Stimulated activated CD8-positive, alpha-beta memory T cell treated with anti-CD3 and anti-CD28 coated beads, Interleukin-15, amount 100 ng/mL, for 4 hours (primary cell): ENCODE data around the gene DPM2.

Source experiments
- DNase-seq, 2 donors: peaks; one replicate each; pipeline ENCODE4 v3.0.0-alpha.2; 2020; ENCODE audit warnings: low read depth in 2 of 2

DPM2 gene

DNA sequence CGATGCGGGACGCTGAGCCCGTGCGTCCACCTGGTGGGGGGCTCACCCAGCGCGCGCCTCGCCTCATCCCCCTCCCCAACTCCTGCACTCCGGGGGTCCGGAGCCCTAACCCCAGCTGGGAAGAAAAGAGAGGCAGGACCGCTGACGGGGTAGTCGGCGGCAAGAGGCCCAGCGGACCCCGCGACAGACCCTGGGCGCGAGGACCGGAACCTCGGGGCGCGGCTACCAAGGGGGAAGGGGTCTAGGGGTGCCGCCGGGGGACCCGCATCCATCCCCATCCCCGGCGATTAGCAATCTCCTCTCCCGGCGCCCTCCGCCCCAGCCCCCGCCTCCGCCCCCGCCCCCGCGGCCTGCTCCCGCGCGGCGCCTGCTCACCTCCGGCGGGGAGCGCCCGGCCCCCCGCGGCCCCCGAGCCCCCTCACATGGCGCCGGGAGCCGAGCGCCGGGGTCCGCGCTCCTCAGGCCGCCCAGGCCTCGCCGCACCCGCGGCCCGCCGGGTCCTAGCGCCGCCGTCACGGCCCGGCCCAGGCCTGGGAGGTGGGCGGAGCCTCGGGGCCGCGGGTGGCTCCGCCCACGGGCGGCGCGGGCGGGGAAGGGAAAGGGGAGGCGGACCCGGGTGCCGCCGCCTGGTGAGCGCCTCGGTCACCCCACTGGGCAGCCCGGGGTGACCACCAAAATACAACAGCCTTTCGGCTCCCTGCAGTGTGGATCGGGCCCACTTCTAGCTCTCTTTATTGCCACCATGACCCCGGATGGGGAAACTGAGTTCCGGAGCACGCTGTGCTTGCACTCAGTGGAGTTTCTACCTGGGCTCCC, 38.3 kb downstream of the DPM2 start, which contains the start of gene ST6GALNAC6:
TSS of gene ST6GALNAC6 (minus strand) at position 476 of the 816 bp plus-strand sequence. CDS start 1,622 bp downstream, outside the sequence.
- peak in 1 of 2 donors; percentile 53 for DNase-seq

DNA sequence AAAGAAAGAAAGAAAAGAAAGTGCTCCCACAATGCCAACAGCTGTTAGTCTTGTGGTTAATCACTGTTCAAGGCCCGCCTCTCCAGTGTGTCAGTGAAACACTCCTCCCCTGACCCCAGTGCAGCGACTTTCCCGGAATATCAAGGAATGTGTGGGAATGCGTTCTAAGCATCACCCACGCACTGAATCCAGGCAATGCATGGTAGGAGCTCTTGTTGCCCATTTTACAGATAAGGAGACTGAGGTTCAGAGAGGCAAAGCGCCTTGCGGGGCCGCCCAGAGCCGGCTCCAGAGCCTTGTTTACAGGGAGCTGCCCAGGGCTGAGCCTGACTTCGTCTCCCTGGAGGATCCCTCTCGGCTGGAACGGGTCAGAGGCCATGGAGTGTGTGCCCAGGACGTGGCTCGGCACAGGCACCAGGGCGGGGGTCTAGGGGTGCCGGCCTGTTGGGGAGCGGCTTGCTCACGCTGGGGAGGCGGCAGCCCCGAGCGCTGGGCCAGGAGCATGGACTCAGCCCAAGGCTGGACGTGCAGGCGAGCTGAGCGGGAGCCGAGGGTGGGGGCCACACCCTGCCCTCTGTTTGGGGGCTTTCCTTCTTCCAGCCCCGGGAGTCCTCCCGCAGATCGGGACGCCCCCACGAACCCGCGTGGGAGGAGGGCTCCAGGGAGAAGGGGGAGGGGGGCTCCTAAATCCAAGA, 39.1 kb downstream of the DPM2 start:
- no peak for DNase-seq

DNA sequence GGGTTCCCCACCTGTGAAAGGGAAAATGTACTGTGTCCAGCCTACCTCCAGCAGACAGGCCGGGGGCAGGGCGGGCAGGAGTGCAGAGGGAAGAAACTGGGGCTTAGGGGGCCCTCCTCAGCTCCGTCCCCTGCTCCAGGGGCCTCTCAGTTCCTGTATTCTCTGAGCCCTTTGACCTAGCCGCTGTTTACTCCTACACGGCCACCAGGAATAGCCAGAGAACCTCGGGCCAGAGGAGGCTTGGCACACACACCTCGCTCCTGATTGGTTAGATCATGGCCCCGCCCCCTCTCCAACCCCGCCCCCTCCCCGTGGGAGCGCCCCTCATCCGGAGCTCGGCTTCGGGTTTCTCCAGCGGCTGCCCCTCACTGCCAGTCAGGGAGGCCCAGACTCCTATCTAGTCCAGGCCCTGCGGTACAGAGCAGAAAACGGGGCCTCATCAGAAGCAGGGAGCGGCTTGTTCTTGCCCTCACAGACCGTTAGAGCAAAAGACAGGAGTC, 40.4 kb downstream of the DPM2 start:
- DNase-seq: no peak

DNA sequence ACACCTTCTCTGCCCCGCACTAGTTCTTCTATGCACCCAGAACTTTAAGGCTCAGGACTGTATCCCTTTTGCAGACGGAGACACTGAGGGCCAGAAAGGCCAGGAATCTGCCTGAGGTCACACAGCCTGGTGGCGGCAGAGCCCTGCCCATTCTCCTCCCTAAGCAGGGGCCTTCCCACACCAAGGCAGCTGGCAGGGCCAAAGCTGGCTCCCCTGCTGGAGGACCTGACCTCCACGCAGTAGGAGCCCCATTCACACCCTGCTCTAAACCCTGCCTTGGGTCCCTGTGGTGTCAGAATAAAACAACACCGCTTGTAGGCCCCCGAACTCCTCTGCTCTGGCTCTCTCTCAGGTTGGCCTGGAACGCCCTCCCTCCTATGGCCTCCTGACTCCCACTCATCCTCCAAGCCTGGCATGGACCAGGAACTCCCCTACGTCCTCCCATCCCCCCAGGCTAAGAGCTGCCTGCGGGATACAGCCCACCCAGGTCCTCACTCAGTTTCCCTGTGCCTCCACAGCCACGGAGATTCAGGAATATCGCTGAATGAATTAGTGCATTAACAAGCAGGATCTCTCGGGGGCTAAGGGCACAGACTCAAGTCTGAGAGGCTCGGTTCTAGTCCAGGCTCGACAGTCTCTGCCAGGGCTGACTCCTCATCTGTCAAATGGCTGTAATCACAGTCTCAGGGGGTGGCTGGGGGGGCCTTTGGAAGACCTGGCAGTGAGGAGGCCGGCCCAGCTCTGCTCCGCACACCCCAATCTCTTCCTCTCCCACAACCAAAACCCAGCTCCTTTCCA, 41.1 kb downstream of the DPM2 start:
- DNase-seq: no peak

DNA sequence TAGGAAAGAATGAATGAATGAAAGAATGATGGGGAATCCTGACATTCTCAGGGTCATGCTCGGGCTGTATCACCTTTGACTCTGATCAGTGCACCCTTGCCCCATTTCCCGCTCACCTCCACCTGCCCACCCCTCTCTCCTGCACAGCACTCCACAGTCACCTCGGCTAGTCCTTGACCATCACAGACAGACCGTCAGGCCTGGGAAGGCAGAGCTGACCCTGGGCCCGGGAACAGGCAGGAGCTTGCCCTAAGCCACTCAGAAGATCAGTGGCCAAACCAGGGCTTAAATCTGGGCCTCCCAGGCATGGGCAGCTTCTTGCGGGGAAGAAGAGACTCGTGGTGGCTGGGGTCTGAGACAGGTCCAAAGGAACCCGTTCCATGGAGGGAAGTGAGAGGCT, 41.8 kb downstream of the DPM2 start:
- DNase-seq: no peak

DNA sequence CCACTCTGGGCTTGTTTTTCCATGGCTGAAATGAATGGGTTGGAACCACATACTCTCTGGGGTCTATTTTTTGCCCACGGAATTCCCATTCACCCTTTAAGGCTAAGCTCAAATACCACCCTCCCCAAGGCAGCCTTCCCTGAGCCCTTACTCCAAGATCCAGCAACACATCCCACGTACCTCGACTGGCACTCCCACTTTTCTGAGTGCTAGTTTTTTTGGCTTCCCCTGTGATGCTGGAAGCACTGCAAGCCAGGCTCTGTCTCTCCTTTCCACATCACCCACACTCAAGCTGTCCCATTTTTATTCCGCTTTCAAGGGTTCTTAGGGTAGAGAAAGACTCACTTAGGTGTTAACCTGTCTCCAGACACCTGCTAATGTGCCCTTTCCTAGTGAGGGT, 44.3 kb downstream of the DPM2 start:
- no peak for DNase-seq

DNA sequence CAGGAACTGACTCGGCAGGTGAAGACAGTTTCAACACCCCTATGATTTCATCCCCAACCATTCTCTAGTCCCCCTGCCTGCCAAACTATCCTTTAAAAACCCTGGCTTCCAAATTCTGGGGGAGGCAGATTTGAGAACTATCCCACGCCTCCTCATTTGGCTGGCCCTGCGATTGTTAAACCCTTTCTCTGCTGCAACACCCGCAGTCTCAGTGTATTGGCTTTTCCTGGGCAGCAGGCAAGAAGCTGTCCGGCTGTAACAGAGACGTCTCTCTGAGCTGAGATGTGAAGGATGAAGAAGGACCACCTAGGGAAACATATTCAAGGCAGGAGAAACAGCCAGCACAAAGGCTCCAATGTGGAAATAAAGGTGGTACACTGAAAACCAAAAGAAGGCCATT, 44.8 kb downstream of the DPM2 start:
- DNase-seq: no peak

DNA sequence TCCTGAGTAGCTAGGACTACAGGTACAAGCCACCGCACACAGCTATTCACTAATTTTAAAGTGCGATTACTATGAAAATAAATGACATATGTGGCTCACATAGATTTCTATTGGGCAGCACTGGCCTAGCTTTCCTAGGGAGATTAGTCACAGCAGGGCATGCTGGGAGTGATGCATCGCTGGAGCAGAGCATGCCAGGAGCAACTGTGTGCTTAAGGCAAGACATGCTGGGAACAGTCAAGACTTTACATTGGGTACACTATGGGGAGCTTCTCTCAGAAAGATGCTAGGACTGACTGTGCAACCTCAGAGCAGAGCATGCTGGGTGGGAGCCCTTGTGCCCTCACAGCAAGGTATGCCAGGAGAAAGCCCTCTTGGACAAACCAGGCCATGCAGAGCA, 47.6 kb downstream of the DPM2 start:
- DNase-seq: no peak

DNA sequence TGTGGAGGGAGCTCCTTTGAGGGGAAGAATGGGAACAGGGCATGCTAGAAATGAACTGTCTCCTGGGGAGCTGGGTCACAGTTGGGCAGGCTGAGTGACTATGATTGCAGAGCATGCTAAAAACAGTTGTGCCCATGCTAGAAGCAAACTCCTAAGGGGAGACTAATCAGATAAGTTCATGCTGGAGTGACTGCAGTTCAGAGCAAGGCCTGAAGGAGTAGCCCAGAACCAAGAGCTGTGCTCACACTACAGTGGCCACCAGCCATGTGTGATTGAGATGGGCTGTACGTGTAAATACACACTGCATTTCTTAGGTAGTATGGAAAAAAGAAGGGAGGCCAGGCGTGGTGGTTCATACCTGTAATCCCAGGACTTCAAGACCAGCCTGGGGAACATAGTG, 49.9 kb downstream of the DPM2 start:
- DNase-seq: no peak

DNA sequence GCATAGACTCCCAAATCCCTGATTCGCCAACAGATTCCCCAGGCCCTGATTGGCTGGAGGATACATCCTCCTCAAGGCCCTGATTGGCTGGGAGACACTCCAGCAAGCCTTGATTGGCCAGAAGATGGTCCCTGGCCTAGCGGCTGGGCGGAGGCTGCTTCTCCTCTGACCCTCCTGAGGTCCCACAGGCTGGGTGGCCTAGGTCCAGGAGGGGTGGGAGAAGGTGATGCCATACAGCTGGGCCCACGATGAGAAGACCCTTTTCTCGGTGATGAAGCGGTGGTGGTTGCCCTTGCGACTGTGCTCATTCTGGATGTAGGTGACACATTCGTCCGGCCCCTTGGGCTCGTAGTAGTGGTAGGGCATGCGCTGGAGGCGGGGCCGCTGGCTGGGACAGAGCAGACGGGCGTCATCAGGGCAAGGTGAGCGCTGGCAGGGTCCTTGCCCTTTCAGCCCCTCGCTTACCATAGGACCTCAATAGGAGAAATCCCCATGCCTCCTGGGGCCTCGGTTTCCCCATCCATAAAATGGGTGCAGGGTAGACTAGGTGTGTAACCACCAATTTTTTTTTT, 51.2 kb downstream of the DPM2 start:
- no peak for DNase-seq

DNA sequence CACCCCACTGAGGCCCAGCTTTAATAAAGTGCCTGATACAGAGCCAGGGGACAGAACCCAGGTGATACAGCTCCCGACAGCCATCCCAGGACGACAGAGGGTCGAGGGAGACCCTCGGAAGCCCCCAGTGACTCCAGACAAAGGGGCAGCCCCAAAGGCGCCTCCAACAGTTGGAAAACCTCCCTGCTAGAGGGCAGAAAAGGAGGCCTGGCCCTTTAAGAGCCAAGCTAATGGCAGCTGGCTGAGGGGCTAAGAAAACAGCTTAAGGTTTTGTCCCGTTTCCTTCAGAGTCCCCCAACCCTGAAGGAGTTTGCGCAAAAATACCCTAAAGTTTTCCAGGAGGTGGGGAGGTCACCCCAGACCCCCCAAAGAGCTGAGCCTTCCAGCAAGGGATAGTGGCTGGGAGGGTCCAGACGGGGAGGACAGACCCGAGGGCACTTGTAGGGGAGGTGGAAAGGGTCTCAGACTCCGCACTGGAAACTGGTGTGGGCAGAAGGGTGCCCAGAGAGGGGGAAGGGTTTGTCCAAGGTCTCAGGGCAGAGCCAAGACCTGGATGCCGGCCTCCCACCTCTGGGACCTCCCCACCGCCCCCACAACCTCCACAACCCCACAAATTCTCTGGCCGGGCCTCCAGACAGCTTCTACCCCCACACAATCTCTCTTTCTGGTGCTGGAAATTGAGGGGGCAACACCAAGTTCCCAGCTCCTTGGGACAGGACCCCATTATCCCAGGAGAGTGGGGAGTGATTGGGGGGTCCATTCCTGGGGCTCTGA, 52.0 kb downstream of the DPM2 start:
- DNase-seq: no peak
